Measurements from ENCODE around the gene ITFG1. TPM values are rescaled to one million over a fixed set of nuclear protein-coding genes. Genes with fewer than 3 reads are reported as not detected.

Gene ITFG1
- 25.4 to 43.9 TPM (median 41.1 TPM) in 5 replicates for total RNA-seq (2022; extraction: Qiagen RNA extraction; ENCODE audit: low read depth)

DNA sequence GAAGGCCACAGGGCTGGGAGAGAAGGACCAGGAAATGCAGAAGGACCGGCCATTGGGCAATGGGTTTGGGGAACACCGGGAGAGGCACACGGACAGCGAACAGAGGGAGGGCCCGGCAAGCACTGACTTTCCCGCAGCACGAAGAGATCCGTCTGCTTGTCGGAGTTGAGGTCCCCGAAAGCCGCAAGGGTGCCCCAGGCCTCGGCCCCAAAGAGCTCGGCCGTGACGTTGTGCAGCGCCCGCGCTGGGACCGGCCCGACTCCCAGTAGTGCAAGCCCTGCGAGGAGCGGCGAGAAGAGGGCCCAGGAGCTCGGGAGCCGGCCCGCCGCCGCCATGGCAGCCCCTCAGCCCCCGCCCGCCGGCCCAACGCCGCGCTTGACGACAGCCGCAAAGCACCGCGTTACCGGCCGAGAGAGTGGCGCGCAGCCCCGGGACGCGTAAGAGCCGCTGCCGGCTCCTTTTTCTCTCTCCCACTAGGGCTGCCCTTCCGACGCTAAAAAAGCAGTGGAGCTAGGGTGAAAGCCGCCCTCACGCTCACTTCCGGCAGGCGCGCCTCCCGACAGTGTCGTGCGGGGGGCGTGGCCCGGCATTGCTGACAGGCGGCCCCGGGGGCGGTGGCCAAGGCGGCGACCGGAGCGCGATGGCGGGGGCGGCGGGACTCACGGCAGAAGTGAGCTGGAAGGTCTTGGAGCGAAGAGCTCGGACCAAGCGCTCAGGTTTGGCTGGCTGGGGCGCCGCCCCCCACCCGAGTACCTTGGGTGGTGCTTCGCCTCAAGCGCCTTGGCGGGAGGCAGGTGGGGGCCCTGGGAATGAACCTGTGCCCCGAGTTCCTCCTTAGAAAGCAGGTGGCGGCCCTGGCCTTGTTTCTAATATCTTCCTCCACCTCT, at the start of gene ITFG1, which contains the start of gene PHKB:
Gene ITFG1 (minus strand): TSS at position 353 of the 887 bp plus-strand sequence. CDS start 18 bp downstream, at position 335.
Gene PHKB (plus strand): TSS at position 621 of the 887 bp plus-strand sequence. CDS start 20 bp downstream, at position 641.

DNA sequence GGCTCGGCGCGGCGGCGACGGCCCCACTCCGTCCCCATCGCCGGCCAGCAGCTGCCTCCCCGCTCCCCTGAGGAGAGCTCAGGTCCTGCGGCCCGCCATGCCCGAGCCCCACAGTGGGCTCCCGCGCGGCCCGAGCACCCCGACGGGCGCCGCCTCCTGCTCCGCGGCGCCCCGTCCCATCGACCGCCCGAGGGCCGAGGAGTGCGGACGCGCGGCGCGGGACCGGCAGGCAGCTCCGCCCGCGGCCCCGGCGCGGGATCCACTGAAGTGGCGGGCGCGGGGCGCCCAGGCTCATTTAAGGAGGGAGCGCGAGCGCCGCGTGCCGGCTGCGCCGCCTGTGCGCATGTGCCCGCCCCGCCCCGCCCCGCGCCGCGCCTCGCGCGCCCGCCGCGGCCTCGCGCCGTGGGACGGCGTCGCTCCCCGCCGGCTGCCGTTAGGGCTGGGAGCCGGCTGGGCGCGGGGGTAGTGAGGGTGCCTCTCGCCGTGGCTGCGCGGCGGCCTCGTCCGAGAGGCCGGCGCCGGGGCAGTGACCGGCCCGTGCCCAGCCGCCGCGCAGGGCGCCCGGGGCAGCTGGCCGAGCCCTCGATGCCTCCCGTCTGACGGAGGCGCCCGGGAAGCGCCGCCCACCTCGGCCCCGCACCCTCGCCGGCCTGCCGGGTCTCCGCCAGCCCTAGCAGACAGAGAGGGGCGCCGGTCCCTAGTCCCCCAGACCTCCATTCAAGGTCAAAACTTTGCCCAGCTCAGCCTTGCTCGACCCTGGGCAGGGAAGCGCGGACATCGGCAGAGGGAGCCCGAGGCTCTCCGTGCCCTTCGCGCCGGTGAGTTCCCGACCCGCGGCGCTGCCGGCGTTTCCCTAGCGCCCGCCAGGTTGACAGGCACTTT, 316.9 kb downstream of the ITFG1 start, which contains the start of gene NETO2:
Gene NETO2 (minus strand): TSS at position 269 of the 882 bp plus-strand sequence. CDS start 333 bp downstream, outside the sequence.

Other genes starting within 250 kb of the ITFG1 start
- 27.5 to 31.4 TPM (median 28.6 TPM) in 5 replicates for gene PHKB, start 268 bp upstream of the ITFG1 start, total RNA-seq (2022; extraction: Qiagen RNA extraction; ENCODE audit: low read depth)